Measurements from ENCODE around the gene PYGM.

PYGM gene

DNA sequence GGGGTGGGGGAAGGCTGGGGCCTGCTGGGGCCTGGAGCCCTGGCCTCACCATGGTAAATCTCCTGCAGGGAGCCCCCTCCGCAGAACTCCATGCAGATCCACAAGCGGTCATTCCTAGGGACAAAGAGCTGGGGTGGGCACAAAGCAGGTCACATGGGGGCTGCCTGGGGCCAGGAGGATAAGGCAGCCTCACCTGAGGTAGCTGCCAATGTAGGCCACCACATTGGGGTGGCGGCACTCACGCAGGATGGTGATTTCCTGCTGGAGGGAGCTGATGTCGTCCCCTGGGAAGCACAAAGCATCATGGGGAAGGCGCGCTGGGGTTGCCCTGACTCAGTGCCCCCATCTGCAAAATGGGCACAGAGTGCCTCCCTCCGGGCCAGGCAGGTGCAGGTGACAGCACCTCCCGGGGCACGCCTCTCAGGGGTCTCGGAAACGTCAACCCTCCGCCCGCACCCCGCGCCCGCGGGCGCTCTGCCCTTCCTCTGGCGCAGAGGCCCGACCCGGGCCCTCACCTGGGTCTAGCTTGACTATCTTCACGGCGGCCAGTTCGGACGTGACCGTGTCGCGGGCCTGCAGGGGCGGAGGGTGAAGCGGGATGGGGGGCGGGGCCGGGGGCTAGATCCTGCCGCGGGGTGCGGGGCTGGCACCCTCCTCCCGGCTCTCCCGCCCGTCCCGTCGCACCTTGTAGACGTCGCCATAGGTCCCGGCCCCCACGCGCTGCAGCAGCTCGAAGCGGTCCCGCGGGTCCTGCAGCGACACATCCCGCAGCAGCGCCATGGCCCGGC, 42.8 kb upstream of the PYGM start:
- no peak for TF ChIP-seq CTCF (conservative IDR thresholded peaks at IDR 0.05; ENCODE audit: low read depth)
- H3K27ac ChIP-seq, result peak overlapping the region; percentile 89
- ChIA-PET POLR2A (ENCODE audit: low non-redundant PET) (interaction anchor here (0.6 to 1.0 kb wide), 2 partner anchors 25 to 75 kb away, joined by 3 to 4 read pairs; no protein-coding TSS in a partner anchor), CTCF (interaction anchor here (0.6 to 1.0 kb wide), 3 partner anchors 98 to 565 kb away, joined by 3 to 5 read pairs (median 4); no protein-coding TSS in a partner anchor)
- DNase-seq (ENCODE audit: low spot score), result no peak

DNA sequence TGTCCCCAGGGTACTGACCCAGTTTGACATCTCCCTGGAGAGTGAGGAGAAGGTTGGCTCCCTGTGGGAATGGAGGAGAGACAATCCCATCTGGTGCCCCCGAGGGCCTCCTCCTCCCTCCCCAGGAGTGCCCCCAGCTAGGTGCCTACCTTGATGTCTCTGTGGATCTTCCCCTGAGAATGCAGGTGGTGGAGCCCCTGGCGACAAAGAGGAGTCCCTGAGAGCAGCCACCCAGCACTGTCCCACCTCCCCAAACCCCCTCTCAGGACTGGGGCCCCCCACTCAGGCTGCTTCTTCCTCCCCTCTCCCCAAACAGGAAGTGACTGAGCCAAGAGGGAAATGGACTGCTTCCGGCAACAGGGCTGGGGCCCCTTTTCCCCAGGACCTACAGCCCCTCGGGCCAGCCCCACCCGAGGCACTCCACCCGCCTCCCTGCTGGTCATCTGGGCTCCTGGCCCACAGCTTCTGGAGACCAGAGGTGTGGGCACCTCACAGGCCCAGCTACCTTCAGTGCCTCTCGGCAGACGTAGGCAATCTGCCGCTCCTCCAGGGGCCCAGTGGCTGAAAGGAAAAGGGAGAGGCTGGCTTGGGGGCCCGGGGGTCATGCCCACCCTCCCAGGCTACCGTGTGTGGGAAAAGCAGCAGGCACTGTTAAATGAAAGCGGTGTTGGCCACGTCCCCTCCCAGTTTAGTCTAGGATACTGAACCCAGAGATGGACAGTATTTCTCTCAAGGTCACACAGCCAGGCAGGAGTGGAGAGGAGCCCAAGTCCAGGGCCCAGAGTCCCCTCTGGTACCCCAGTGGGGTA, 42.0 kb upstream of the PYGM start:
- ChIA-PET POLR2A (ENCODE audit: low non-redundant PET) (no interaction called here), CTCF (interaction anchor here (0.7 kb wide), 1 partner anchor 300 kb away, joined by 5 read pairs; no protein-coding TSS in a partner anchor)
- peak overlapping the region; percentile 89 for H3K27ac ChIP-seq
- TF ChIP-seq CTCF (conservative IDR thresholded peaks at IDR 0.05; ENCODE audit: low read depth), result no peak
- no peak for DNase-seq (ENCODE audit: low spot score)

- peak overlapping the region; percentile 89 for H3K27ac ChIP-seq
- CTCF ChIA-PET, result interaction anchor here (1.2 kb wide), 1 partner anchor 13 kb away, joined by 3 read pairs; no protein-coding TSS in a partner anchor
- no peak for DNase-seq (ENCODE audit: low spot score)
- POLR2A ChIA-PET (ENCODE audit: low non-redundant PET), result no interaction called here
- TF ChIP-seq CTCF (conservative IDR thresholded peaks at IDR 0.05; ENCODE audit: low read depth), result no peak
These were observed 41.3 kb upstream of the PYGM start for GRCh38 chr11:64801158-64801464.

DNA sequence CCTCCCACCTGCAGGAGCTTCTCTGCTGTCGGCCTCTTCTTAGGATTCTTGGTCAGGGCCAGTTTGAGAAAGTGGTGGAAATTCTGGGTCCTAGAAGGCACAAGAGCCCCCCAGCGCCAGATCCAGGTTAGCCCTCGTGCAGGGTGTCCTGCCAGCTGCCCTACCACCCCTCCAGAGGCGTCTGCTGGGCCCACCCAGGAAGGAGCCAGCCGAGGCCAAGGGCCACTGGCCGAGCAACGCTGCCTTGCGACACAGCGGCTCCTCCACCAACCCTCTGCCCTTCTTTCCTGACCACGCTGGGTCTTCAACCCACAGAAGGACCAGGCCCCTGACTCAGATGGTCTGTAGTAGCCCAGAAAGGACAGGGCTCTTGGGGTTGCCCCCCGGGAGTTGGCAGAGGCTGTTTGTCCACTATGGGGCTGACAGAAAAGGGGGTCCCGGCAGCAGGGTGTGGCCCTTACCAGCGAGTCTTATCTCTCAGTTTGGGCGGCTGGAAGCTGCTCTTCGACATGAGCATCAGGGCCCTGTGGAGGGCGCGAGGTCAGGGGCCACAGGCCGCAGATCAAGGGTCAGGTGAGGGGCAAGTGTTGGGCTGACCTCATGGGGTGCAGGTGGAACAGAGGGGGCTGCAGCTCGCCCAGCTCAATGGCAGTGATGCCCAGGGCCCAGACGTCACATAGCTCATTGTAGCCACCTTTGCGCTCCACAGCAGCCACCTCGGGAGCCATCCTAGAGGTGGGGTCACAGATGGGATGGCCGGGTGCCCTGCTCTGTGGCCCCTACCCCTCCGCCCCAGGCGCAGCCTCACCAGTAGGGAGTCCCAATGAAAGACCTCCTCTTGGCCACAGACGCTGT, 40.8 kb upstream of the PYGM start:
- ChIA-PET CTCF (interaction anchor here (1.0 to 1.2 kb wide), 2 partner anchors 13 kb away, joined by 3 to 4 read pairs; no protein-coding TSS in a partner anchor), POLR2A (ENCODE audit: low non-redundant PET) (no interaction called here)
- peak overlapping the region; percentile 89 for H3K27ac ChIP-seq
- no peak for DNase-seq (ENCODE audit: low spot score)
- no peak for TF ChIP-seq CTCF (conservative IDR thresholded peaks at IDR 0.05; ENCODE audit: low read depth)

DNA sequence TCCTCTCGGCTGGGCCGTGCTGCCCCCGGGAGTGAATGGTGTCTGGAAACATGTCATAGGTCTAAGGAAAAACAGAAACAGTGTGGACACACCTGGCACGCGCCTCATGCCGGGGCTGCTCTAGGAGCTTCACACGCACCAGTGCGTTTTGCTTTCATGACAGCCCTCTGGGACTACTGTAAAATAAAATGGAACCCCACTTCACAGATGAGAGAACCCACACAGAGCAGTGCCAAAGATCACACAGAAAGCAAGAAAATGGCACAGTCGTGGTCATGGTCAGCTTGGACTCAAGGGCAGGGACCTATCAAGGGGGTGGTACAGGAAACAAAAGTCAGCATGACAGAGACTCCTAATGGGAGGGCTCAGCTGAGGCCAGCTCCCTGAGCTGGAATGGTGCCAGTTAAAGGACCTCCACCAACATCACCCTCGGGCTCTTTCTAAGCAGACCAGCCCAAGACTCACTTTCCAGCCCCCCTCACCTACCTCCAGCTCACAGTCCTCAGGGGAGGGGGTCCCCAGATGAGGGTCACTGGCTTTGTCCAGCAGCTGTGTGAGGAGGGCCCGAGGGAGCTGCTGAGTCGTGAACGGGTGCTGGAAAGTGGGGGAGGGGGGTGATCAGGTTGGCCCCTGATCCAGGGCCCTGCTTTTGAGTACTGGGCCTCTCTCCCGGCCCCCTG, 40.0 kb upstream of the PYGM start:
- H3K27ac ChIP-seq, result peak overlapping the region; percentile 89
- TF ChIP-seq CTCF (conservative IDR thresholded peaks at IDR 0.05; ENCODE audit: low read depth), result no peak
- ChIA-PET POLR2A (ENCODE audit: low non-redundant PET) (no interaction called here), CTCF (interaction anchor here (0.6 to 1.2 kb wide), 3 partner anchors 12 to 96 kb away, joined by 3 to 4 read pairs (median 4); no protein-coding TSS in a partner anchor)
- DNase-seq (ENCODE audit: low spot score), result no peak
